ENCODE data around the gene IFIT2.
"Not testable (repeated sequence)": the region's sequence is repeated elsewhere in the genome, so short reads cannot be mapped to it uniquely, and the experiment has no call there.

The IFIT2 gene

GRCh38 chr10:89281606-89282395, 20.0 kb upstream of the IFIT2 start:
- peak in 1 of 2 experiments; percentile 15 for DNase-seq

- no peak for DNase-seq
Observed at GRCh38 chr10:89283025-89283935, 18.6 kb upstream of the IFIT2 start.

GRCh38 chr10:89283936-89284475, 17.8 kb upstream of the IFIT2 start:
- peak in 1 of 2 experiments; percentile 31 for DNase-seq

- DNase-seq, result not testable (repeated sequence)
Observed at GRCh38 chr10:89284711-89285110, 17.1 kb upstream of the IFIT2 start.

- not testable (repeated sequence) for DNase-seq
Observed at GRCh38 chr10:89285303-89285702, 16.5 kb upstream of the IFIT2 start.

GRCh38 chr10:89294721-89295239, 7.1 kb upstream of the IFIT2 start:
- DNase-seq, result no peak

- DNase-seq, result no peak
Observed at GRCh38 chr10:89295597-89295996, 6.2 kb upstream of the IFIT2 start.

- DNase-seq, result no peak
Observed at GRCh38 chr10:89296220-89296648, 5.6 kb upstream of the IFIT2 start.

GRCh38 chr10:89297356-89297755, 4.5 kb upstream of the IFIT2 start:
- DNase-seq, result no peak

- no peak for DNase-seq
Observed at GRCh38 chr10:89297791-89298190, 4.1 kb upstream of the IFIT2 start.

GRCh38 chr10:89299031-89299430, 2.8 kb upstream of the IFIT2 start:
- DNase-seq, result no peak

- DNase-seq, result no peak
Observed at GRCh38 chr10:89301232-89301631, 614 bp upstream of the IFIT2 start.

GRCh38 chr10:89302625-89303024, 779 bp downstream of the IFIT2 start:
- no peak for DNase-seq

- no peak for DNase-seq
Observed at GRCh38 chr10:89303161-89303560, 1.3 kb downstream of the IFIT2 start.

GRCh38 chr10:89304026-89304425, 2.2 kb downstream of the IFIT2 start:
- DNase-seq, result no peak

GRCh38 chr10:89304446-89304845, 2.6 kb downstream of the IFIT2 start:
- no peak for DNase-seq

GRCh38 chr10:89304925-89305324, 3.1 kb downstream of the IFIT2 start:
- no peak for DNase-seq

- no peak for DNase-seq
Observed at GRCh38 chr10:89305766-89306433, 4.1 kb downstream of the IFIT2 start.

GRCh38 chr10:89306434-89307268, 4.8 kb downstream of the IFIT2 start:
- no peak for DNase-seq

- DNase-seq, result no peak
Observed at GRCh38 chr10:89307269-89307577, 5.4 kb downstream of the IFIT2 start.

GRCh38 chr10:89308266-89308665, 6.4 kb downstream of the IFIT2 start:
- no peak for DNase-seq

GRCh38 chr10:89308736-89309135, 6.9 kb downstream of the IFIT2 start:
- DNase-seq, result no peak

All from NCI-H446 (cell line).